B cell (primary cell): ENCODE results near the gene PLPPR2.

Experiments used
- CTCF ChIP-seq: fragments of 200-600 bp; IDR thresholded peaks from one replicate; pipeline ENCODE4 v1.8.0; 2022; ENCODE audit warnings: antibody characterized with exemption, mild to moderate bottlenecking
- EZH2 ChIP-seq: IDR thresholded peaks from 2 replicates; pipeline ENCODE4 v1.6.1; 2012; ENCODE audit warnings: borderline replicate concordance, low read depth, mild to moderate bottlenecking, moderate library complexity, low read length; ENCODE audit not compliant: insufficient read depth, poor library complexity, severe bottlenecking

GRCh38 chr19:11373166-11373884, 18.1 kb downstream of the PLPPR2 start:
- no peak for TF ChIP-seq CTCF
- no peak for TF ChIP-seq EZH2
